ENCODE results near the gene SEMG2.

GRCh38 chr20:45173522-45173921 lies 47.7 kb upstream of the SEMG2 start:
- no peak for TF ChIP-seq CTCF (IDR thresholded peaks at IDR 0.05)
- TF ChIP-seq EP300 (IDR thresholded peaks at IDR 0.05) = no peak
- TF ChIP-seq POLR2AphosphoS5 (IDR thresholded peaks at IDR 0.05) = no peak
